ENCODE measurements around the gene PRIM1.
"Not testable (repeated sequence)": the region's sequence is repeated elsewhere in the genome, so short reads cannot be mapped to it uniquely, and the experiment has no call there.

PRIM1 gene

DNA sequence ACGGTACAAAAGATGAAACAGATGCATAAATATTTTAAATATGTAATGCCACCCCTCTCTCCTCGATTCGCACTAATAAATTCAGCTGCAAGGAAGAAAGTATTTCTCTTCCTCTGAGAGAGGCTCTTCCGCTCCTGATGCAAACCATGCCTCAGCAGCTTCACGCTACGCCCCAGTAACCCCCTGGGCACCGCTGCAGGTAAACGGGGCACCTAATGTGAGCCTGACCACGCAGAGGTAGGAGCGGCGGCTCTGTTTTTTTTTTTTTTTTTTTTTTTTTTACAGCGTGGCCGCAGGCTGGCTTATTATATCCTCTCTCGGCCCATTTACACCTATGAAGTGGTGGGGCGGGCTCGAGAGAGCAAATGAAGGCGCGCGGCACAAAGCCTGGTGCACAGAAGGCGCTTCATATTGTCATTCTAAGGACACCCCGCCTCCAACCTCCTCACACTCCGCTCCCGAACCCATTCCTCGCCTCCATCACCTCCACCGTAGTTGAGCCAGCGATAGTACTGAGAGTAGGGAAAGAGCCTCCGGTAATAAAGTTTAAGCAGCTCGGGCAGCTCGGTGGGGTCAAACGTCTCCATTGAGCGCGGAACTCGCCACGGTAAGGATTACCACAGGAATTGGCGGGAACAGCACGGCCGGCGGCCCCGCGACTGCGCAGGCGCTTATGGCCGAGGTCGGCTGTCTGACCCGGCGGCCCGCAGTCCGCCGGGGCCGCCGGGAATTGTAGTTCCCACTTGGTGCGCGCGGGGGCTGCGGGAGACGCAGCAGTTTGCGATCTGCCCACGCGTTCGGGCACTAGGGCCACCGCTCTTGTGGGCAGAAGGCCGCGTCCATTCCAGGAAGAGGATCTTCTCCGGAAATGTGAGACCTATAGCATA is at the start of gene PRIM1:
Gene PRIM1, minus strand, starts transcription at position 612 of the 887 bp plus-strand sequence. Its CDS starts 25 bp downstream, at position 587.
- peak; percentile 90 for DNase-seq

DNA sequence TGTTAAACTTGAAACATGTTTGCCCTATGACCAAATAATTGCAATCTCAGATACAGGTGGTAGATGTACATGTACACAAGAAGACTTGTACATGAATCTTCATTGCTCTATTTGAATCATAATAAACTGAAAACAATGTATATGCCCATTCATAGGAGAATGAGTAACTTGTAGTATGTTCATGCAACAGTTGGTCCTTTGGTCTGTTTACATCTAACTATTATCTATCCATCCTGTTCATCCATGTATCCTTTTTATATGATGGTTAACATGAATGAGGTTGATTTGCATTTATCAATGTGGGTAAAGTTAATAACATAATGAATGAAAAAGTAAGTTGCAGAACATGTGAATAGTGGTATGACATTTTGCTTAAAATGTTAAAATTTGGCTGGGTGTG is 48.1 kb upstream of the PRIM1 start:
- DNase-seq = no peak

DNA sequence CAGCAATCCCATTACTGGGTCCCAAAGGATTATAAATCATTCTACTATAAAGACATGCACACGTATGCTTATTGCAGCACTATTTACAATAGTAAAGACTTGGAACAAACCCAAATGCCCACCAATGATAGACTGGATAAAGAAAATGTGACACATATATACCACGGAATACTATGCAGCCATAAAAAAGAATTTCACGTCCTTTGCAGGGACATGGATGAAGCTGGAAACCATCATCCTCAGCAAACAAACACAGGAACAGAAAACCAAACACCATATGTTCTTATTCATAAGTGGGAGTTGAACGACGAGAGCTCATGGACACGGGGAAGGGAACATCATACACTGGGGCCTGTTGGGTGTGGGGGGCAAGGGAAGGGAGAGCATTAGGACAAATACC is 47.2 kb upstream of the PRIM1 start:
- DNase-seq = not testable (repeated sequence)

DNA sequence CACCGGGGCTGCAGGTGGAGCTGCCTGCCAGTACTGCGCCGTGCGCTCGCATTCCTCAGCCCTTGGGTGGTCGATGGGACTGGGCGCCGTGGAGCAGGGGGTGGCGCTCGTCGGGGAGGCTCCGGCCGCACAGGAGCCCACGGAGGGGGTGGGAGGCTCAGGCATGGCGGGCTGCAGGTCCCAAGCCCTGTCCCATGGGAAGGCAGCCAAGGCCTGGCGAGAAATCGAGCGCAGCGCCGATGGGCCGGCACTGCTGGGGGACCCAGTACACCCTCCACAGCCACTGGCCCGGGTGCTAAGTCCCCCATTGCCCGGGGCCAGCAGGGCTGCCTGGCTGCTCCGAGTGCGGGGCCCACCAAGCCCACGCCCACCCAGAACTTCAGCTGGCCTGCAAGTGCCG is 43.7 kb upstream of the PRIM1 start:
- not testable (repeated sequence) for DNase-seq

DNA sequence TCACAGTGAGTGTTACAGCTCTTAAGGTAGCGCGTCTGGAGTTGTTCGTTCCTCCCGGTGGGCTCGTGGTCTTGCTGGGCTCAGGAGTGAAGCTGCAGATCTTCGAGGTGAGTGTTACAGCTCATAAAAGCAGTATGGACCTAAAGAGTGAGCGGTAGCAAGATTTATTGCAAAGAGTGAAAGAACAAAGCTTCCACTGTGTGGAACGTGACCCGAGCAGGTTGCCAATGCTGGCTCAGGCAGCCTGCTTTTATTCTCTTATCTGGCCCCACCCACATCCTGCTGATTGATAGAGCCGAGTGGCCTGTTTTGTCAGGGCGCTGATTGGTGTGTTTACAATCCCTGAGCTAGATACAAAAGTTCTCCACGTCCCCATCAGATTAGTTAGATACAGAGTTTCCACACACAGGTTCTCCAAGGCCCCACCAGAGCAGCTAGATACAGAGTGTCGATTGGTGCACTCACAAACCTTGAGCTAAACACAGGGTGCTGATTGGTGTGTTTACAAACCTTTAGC is 43.0 kb upstream of the PRIM1 start:
- DNase-seq = not testable (repeated sequence)

DNA sequence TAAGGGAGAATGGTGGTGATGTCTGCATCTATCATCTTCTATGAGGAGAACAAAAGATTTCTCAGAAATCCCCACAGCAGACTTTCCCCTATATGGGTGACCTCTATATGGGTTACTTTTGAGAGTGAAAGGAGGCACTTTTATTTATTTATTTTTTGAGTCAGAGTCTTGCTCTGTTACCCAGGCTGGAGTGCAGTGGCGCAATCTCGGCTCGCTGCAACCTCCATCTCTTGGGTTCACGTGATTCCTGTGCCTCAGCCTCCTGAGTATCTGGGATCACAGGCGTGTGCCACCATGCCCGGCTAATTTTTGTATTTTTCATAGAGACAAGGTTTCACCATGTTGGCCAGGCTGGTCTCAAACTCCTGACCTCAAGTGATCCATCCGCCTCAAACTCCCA is 41.0 kb upstream of the PRIM1 start:
- DNase-seq = not testable (repeated sequence)

DNA sequence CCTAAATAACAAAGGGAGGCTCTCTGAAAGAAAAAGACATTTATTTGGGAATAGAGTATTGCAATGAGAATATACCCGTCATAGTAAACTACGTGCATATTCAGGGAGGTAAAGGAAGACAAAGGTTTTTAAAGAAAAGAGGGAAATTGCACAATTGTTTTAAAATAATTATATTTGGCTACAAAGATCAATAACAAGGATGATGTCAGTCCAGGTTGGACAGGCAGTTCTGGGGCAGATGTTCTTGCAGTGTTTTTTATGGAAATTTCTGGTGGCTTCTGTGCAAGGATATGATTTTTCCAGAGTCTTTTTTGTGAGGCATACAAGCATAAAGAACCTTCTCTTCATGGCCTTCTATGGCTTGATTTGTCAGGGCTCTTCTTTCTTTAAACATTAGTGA is 40.6 kb upstream of the PRIM1 start:
- no peak for DNase-seq

DNA sequence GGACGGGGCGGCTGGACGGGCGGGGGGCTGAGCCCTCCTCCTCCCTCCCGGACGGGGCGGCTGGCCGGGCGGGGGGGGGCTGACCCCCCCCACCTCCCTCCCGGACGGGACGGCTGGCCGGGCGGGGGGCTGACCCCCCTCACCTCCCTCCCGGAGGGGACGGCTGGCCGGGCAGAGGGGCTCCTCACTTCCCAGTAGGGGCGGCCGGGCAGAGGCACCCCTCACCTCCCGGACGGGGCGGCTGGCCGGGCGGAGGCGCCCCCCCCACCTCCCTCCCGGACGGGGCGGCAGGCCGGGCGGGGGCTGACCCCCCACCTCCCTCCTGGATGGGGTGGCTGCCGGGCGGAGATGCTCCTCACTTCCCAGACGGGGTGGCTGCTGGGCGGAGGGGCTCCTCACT is 37.3 kb upstream of the PRIM1 start:
- DNase-seq = not testable (repeated sequence)

DNA sequence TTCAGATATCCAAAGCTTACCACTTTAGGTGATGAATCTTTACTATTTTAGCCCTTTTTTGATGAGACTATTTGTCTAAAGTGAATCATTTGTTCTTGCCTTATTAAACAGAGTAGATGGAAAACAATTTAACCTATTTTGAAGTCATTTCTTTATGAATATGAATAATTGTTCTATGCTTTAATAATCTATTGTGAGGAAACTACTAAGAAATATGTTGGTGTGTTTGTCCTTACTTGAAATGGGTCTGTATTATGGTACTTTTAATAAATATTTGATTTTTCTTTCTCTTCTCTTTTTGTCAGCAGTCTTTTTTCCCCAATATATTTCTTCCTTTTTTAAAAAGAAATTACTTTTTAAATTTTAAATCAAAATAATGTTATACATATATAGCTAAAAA is 35.4 kb upstream of the PRIM1 start:
- no peak for DNase-seq

DNA sequence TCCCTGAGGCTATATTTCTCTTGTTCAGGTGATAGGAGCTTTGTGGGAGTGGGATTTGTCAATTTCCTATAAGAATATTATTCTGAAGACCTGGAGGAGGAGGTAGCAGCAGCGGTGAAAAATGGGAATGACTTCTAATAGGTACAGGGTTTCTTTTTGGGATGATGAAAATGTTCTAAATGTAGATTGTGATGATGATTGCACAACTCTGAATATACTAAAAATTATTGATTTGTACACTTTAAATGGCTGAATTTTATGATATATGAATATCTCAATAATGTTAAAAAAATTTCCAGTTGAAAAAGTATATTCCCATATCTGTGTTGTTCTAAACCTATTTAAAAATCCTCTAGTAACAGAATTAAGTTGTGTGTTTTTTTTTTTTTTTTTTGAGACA is 33.8 kb upstream of the PRIM1 start:
- no peak for DNase-seq

DNA sequence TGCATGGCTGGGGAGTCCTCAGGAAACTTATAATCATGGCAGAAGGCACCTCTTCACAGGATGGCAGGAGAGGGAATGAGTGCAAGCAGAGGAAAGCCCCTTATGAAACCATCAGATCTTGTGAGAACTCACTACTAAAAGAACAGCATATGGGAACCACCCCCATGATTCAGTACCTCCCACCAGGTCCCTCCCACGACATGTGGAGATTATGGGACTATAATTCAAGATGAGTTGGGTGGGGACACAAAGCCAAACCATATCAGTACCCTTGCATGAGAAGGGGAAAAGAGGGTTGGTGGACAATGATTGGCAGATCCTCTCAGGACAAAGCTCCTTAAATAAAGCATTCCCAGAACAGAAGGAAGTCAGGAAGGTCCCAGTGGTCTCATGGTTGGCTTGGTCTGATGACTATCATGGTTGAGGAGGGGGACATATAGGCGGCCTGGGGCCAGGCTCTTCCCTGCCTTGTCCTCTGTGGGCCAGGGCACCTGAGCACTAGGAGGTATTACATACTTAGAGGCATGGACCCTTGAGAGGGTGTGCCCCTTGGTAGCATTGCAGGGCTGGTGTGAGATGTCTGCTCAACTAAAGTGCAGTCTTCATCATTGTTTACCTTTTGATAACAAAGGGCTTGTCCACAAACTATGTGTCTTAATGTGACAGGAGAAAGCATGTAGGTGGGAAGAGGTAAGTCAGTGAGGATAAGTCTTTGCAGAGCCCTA is 33.2 kb upstream of the PRIM1 start:
- DNase-seq = no peak

DNA sequence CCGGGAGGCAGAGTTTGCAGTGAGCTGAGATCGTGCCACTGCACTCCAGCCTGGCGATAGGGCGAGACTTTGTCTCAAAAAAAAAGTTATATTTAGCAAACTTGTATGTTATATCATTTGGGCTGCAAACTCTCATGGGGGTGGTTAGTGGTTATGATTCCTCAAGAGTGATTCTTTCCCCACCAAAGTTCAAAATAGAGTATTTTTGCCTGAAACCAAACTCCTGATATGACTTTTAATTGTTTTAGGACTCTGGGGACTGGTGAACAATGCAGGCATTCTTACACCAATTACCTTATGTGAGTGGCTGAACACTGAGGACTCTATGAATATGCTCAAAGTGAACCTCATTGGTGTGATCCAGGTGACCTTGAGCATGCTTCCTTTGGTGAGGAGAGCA is 29.6 kb upstream of the PRIM1 start:
- no peak for DNase-seq

DNA sequence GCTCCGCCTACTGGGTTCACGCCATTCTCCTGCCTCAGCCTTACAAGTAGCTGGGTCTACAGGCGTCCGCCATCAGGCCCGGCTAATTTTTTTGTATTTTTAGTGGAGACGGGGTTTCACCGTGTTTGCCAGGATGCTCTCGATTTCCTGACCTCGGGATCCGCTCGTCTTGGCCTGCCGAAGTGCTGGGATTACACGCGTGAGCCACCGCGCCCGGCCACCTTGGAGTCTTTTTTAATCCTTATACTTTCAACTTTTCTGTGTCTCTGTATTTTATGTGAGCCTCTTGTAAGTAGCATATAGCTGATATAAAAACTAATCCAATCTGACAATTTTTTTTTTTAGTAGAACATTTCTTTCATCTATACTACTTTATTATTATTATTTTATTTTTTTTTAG is 26.6 kb upstream of the PRIM1 start:
- no peak for DNase-seq

DNA sequence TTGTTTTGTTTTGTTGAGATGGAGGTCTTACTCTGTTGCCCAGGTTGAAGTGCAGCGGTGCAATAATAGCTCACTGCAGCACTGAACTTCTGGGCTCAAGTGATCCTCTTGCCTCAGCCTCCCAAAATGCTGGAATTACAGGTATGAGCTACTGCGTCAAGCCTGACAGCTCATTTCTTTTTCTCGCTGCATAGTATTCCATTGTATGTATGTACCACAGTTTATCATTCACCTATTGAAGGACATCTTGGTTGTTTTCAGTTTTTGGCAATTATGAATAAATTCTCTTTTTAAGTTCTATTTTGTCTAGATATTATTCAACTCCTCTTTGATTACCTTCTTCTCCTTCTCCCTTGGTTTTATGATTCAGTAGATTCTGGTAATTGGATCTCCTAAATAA is 24.5 kb upstream of the PRIM1 start:
- no peak for DNase-seq

DNA sequence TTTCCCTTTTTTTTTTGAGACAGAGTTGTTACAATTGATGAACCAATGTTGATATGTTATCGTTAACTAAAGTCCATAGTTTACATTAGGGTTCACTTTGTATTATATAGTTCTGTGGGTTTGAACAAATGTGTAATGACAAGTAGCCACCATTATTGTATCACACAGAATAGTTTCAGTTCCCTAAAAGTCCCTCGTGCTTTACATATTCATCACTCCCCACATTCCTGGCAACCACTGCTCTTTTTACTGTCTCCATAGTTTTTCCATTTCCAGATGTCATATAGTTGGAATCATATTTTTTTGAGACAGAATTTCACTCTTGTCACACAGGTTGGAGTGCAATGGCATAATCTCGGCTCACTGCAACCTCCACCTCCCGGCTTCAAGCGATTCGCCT is 23.5 kb upstream of the PRIM1 start:
- DNase-seq = no peak

DNA sequence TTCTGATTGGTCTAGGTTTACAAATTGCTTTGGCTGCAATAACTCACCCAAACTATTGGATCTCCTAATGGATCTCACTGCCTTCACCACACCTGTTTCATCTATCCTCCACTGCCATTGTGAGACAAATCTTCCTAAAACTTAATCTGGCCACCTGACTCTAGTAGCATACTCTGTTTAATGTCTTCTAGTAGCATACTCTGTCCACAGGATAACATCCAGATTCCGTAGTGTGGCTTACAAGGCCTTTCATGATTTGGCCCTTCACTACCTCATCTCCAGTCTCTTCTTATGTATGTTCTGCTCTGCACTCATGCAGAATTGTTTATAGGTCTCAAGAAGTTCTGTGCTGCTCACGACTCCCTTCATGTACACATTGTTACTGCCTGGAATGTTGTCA is 21.0 kb upstream of the PRIM1 start:
- DNase-seq = no peak

DNA sequence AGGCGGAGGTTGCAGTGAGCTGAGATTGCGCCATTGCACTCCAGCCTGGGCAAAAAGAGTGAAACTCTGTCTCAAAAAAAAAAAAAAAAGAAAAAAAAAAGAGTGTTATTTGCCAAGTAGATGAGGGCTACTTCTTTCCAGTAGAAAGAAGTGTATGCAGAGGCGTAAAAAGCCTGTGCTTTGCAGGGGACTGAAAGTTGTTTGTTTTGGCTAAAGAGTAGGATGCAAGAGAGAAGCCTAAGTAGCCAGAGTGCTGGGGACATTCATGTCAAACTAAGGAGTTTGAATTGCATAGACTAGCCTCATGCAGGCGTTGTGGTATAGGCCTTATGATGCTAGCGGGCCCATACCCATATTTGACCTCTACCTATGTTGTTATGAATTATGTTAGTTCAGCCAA is 20.5 kb upstream of the PRIM1 start:
- no peak for DNase-seq

DNA sequence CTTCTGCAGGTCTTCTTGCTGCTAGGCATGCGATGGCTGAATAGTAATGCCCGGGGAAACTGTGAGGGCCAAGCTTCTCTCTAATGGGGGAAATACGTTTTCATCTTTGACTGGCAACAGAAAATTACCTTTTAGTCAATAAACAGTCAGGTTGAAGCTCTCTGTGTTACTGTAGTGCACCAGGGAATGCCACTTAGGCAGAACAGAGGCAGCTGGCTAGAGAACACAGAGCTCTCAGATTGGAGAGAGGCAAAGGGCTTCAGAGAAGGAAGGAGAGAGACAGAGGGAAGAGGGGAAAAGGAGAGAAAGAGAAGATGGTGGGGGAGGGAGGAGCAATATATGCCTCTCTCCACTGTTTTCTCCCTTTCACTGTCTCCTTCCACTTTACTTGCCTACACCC is 17.7 kb upstream of the PRIM1 start:
- no peak for DNase-seq

DNA sequence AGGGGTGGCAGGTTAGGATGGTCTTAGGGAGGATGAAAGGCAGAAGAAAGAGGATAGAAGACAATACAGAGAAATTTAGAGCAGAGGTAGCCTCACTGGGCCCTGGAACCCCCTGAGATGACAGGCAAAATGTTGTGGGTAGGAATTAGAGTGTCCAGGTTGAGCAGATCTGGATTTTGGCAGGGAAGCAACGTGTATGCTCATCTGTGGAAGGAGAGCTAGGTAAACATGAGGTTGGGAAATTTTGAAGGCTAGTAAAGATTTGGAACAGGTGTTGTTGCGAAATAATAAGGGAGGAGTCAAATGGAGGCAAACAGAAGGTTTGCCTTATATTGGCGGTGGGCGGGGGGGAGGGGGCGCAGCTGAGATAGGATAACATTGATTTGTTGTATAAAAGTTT is 16.3 kb upstream of the PRIM1 start:
- peak; percentile 70 for DNase-seq

DNA sequence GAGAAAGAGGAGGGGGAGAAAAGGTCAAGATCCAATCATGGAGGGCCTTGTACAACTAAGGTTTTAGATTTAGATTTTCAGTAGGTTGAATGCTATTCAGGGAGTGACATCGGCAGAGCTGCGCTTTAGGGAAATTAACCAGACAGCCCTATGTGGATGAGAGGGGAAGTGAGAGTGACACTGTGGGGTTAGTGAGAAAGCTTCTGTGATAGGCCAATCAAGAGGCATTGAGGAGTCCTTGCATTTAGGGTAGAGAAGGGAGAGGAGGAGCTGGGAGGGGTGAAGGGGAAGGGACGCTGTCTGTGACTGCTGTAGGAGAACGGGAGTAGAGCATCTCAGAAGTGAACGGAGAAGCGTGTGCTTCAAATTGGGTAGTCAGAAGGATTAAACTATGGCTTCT is 14.4 kb upstream of the PRIM1 start:
- DNase-seq = no peak

DNA sequence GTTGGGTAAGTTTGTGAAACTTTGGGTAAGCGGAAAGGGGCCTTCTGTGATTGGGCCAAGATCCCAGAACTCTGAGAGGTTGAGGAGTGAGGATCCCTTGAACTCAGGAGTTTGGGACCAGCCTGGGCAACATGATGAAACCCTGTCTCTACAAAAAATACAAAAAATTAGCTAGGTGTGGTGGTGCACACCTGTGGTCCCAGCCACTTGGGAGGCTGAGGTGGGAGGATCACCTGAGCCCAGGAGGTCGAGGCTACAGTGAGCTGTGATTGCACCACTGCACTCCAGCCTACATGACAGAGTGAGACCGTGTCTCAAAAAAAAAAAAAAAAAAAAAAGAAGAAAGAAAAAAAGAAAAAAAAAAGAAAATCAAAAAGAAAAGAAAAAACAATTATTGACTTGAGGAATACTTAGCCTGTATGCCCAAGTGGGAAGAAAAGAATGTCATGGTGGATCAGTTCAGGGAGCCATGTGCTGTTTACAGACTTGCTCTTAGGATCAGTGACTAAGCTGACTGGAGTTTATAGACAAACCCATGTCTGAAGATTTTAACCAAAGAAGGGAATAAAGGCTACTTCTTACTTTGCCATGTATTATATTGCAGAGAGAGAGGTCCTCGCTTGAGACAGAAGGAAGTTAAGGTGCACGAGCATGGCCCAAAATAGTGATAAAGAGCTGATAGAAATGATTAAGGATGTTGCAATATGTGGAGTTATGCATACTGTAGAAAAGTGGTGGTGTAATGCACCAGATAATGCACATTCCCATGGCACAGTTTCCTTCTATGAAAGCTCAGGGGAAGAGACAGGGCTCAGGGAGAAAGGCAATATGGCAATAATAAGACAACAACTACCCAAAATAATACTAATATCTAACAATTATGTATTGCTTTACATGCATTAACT is 11.9 kb upstream of the PRIM1 start:
- no peak for DNase-seq

DNA sequence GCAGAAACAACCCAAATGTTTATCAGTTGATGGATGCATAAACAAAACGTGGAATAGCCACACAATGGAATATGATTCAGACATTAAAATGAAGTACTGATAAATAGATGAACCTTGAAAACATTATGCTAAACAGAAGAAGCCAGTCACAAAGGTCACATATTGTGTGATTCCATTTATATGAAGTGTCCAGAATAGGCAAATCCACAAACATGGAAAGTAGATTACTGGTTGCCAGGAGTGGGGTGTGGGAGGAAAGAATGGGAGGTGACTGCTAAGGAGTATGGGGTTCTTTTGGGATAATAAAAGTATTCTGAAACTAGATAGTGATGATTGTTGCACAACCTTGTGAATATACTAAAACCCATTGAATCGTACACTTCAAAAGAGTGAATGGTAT is 9.7 kb upstream of the PRIM1 start:
- no peak for DNase-seq

DNA sequence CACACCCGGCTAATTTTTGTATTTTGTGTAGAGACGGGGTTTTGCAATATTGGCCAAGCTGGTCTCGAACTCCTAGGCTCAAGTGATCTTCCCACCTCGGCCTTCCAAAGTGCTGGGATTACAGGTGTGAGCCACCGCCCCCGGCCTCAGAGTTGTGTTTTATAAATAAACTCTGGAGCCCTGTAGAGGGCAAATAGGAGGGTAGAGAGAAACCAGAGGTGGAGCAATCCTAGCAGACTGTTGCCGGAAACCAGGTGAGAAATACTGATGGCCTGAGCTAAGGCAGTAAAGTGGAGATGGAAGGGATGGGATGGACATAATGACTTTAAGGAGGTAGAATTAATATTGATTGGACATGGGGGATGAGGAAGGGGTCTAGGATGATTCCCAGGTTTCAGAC is 8.3 kb upstream of the PRIM1 start:
- DNase-seq = no peak

Measured in NCI-H2029 (cell line).